Breast epithelium (tissue), 3 donors: Measurements from ENCODE around the gene RFC1.

ENCODE experiments used
- POLR2A ChIP-seq: fragments of 450-650 bp; IDR thresholded peaks from one replicate; pipeline ENCODE4 v1.6.1; 2016; ENCODE audit warnings: antibody characterized with exemption, mild to moderate bottlenecking, moderate library complexity
- POLR2AphosphoS5 ChIP-seq, 3 donors: sonication (generic); formaldehyde crosslinking; IDR thresholded peaks; one replicate each; pipeline ENCODE4 v1.6.1; 2017; ENCODE audit warnings: antibody characterized with exemption in 3 of 3

DNA sequence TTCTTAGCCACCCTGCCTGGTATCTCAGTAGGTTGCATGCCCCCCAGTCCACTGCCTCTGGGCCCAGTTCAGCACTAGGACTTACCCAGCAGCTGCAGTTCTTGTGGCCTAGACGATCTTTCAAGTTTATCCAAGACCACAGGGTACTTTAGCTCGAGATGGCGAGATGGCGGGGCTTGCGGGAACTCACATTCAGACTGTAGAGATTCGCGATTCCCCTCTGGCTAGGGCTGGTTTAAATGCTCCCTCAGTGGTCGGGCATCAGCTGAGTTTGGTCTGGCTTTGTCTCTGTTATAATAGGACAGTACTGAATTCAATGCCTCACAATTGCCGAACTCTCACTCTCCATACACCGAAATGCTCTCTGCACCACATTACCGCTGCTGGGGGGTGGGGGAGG lies 18.4 kb upstream of the RFC1 start:
- TF ChIP-seq POLR2AphosphoS5 (IDR thresholded peaks at IDR 0.05) (no peak), POLR2A (no peak)
